Myocyte (in vitro differentiated cells): Measurements from ENCODE around the gene MXRA7. TPM values are rescaled to one million over a fixed set of nuclear protein-coding genes. Genes with fewer than 3 reads are reported as not detected.
"Not testable (repeated sequence)": the region's sequence is repeated elsewhere in the genome, so short reads cannot be mapped to it uniquely, and the experiment has no call there.

Experiments used
- DNase-seq: peaks from one replicate; pipeline ENCODE4 v3.0.0-alpha.2; 2012; ENCODE audit warnings: low read depth
- total RNA-seq: library from RNA; depleted of rRNA; stranded (reverse); fragments of >200 nt; gene quantifications from 2 replicates; pipeline ENCODE4 v1.2.3, GENCODE V29; 2014

Gene MXRA7
- total RNA-seq, 1 donor from 2014 or later: 716 TPM

DNA sequence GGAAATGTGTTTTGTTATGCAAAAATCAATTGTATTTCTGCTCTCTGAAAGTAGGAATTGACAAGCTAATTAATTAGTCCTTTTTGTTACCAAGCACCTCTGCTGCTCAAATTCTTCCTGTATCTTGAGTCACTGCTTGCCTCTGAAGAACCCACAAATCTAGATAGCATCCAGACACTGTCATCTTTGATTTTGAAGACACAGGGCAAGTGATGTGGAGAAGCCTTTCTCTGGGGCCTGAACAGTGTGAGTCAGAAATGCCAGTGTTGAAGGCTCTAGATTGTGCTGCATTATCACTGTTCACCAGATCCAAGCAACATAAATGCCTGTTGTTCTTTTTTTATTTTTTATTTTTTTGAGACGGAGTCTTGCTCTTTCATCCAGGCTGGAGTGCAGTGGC is 56.4 kb downstream of the MXRA7 start:
- no peak for DNase-seq

DNA sequence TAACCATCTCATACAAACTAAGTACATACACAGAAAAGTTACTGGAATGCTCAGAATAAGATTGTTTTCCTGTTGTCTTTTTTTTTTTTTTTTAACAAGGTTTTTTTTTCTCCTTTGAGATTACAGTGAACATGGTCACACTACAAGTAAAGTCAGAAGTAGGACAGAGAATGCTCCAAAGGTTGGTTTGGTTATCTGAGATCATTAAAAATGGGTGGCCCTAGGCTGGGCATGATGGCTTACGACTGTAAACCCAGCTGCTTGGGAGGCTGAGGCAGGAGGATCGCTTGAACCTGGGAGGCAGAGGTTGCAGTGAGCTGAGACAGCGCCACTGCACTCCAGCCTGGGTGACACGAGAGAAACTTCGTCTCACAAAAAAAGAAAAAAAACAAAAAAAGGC is 60.3 kb downstream of the MXRA7 start:
- DNase-seq: no peak

GRCh38 chr17:76646712-76647111 is 64.1 kb downstream of the MXRA7 start:
- no peak for DNase-seq

DNA sequence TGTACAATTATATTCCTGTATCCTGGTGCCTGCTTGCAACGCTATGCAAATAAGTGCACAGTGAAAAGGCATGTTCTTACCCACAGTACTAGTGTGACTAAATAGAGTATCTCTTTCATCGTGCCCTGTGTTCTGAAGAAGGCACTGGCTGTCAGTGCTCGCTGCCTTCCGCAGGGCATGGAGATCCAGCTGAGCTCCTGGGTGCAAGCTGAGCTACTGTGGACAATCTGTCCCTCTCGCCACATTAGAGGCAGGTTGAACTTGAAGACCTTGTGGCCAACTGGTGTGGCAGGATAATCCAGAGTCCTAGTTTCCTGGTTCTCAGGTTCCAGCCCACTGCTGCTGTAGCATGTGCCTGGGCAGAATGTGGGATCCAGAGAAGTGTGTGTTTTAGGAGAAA is 65.3 kb downstream of the MXRA7 start:
- DNase-seq: no peak

DNA sequence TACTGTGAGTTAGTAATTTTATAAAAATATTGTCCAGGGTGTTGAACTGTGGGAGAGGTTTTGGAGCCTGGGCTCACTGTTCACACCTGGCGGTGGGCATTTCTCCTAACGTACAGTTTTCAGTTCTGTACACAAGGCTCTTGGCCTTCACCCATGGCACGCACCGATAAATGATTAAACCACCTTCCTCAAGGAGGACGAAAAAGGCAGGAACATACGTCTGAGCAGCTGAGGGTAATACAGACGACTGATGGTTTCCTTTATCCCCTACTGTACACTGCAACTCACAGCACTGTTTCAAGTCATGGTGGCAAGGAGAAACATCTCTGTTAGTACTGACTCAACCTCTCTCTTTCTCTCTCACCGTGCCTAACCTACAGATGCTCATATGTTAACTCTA is 65.8 kb downstream of the MXRA7 start:
- DNase-seq: no peak

DNA sequence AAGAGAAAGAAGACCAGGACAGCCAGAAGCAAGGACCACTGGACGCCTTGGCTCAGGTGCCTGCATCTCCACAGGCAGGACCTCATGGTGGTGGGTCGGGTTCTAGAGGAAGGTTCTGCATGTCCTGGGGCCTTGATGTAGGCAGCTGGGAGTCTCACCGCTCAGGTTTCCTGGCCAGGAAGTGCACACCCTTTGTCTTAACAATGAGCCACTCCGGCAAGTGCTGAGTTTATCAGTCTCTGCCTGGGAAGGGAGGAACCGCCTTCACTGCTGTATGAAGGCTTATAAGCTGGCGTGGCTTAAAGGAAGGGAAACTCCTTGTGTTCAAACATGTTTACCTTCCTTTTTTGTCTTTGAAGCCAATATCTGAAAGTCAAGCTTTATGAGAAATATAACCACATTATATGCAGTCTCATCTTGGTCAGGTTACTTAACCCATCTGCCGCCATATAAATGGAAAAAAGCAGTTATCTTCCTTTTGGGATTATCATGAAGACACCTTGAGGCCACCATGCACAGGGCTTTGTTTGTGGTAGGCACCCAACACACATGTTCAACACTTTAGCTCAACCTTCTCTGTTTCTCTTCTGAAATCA is 67.1 kb downstream of the MXRA7 start, which contains the start of gene ST6GALNAC1:
TSS of gene ST6GALNAC1 (minus strand) at position 205 of the 596 bp plus-strand sequence. CDS start at position 86, 119 bp downstream.
- DNase-seq: no peak

DNA sequence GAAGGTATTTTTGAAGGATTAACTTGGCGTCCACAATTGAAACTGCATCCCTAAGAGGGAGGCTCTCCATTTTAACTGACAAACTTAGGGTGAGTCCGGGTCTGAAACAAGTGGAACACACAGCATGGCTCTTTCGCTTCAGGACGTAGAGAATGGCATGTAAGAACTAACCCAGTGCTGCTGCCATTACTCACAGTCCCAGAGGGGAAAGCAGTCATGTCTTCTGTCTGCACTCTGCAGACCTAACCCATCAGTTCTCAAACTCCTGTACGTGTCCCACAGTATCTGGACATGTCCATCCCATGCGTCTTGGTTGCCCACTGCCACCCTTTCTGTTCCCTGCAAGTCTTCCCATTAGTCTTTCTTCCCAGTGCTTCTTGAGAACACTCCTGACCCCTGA is 67.8 kb downstream of the MXRA7 start:
- DNase-seq: no peak

DNA sequence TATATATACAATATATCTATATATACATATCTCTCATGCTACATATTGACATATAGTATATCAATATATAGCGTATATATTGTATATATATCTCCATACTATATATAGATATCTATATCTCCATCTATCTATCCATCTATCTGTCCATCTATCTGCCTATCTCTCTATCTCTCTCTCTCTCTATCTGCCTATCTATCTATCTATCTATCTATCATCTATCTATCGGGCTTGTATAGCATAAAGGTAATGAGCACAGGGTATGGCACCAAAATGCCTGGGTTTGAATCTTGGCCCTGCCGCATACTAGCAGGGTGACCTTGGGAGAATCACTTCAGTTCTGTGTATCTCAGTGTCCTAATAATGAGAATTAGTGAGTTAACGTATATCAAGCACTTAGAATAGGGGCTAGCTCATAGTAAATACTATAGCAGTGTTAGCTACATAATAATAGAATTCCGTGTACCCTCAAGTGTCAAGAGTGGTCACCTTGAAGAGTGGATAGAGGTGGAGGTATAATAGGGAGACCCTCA is 68.7 kb downstream of the MXRA7 start:
- DNase-seq: no peak

DNA sequence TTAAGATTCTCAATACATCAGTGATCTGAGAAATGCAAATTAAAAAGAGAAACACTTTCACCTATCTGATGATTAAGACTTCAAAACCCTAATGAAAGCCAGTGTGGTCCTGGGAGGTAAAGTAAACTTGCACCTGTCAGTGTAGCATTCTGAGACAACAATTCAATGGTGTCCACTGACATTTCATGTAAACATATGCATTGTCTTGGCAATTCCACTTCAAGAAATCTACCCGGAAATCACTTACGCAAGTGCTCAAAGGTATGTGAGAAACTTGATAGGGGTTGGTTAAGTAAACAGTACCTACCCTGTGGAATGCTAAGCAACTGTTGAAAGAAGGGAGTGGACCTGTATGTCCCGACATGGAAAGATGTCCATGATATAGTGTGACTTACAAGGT is 69.3 kb downstream of the MXRA7 start:
- no peak for DNase-seq

DNA sequence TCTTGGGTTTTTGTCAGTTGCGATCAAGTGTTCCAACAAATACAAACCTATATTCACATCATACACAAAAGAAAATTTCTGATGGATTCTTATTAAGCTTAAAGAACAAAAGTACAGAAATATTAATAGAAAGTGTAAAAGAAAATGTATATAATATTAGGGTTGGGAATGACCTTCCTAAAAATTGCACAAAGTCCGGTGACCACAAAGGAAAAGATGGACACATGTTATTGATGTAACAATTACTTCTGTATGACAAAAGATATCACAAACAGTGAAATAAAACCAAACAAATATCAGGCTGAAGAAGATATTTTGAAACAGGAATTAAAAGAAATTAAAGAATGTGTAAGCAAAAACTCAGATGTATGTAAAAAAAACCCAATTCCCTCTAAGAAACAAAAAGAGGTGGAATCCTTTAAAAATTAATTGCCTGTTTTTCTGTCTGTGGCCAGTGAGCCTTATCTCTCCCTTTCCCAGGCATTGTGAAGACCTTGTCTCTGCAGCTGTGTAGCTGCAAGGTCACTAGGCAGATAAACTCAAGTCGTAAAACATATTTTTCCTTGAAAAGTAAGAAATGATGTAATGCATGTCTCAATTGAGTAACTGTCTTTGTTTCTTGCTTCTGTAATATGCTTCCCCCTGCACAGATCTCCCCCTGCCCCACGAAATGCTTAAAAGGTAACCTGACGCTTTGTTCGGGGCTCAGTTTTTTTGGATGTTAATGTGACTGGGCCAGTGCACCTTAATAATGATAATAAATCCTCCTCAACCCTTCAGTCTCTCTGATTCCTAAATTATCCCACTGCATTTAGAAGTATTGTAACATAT is 70.0 kb downstream of the MXRA7 start:
- no peak for DNase-seq

GRCh38 chr17:76638263-76638662 is 72.5 kb downstream of the MXRA7 start:
- no peak for DNase-seq

DNA sequence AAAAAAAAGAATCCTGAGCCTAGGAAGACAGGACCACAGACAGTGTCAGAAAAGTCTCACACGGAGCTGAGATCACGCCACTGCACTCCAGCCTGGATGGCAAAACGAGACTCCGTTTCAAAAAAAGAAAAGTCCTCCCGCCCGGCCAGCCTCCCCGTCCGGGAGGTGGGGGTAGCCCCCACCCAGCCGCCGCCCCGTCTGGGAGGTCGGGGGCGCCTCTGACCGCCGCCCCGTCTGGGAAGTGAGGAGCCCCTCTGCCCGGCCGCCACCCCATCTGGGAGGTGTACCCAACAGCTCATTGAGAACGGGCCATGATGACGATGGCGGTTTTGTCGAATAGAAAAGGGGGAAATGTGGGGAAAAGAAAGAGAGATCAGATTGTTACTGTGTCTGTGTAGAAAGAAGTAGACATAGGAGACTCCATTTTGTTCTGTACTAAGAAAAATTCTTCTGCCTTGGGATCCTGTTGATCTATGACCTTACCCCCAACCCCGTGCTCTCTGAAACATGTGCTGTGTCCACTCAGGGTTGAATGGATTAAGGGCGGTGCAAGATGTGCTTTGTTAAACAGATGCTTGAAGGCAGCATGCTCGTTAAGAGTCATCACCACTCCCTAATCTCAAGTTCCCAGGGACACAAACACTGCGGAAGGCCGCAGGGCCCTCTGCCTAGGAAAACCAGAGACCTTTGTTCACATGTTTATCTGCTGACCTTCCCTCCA is 74.1 kb downstream of the MXRA7 start:
- not testable (repeated sequence) for DNase-seq

GRCh38 chr17:76635659-76636360 is 75.0 kb downstream of the MXRA7 start:
- DNase-seq: no peak

- DNase-seq: no peak
Measured at GRCh38 chr17:76635039-76635438, 75.7 kb downstream of the MXRA7 start.

GRCh38 chr17:76633628-76634328 is 77.0 kb downstream of the MXRA7 start:
- no peak for DNase-seq

DNA sequence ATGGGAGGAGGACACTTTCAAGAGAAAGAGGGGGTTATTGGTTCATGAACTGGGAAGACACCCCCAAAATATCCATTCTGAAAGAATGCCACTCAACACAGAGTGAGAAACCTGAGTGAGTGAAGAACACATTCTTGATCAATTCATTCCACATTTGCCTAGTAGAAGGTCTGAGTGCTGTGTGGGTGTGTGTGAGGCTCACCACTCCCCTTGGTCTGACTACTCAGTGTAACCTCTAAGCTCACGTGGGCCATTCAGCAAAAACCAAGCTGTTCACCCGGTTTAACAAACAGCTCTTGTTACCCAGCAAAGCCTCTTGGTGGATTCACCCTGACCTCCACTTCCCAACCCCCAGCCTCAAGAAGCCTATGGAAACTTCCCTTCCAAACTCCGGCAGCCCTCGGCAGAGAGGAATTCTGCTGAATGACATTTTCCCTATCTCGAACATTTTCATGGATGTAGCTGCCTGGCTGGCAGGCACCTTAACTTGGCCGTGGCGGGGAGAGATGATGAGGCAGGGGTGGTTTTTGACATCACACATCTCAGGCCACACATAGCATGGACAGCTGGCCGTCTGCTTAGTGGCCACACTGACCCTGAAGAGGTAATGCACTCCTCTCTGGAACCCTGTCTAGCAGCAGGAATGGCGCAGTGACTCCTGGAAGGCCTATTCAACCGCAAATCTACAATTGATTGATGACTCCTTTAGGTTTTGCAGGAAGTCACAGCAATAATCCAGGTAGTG is 78.8 kb downstream of the MXRA7 start:
- peak; percentile 57 for DNase-seq

DNA sequence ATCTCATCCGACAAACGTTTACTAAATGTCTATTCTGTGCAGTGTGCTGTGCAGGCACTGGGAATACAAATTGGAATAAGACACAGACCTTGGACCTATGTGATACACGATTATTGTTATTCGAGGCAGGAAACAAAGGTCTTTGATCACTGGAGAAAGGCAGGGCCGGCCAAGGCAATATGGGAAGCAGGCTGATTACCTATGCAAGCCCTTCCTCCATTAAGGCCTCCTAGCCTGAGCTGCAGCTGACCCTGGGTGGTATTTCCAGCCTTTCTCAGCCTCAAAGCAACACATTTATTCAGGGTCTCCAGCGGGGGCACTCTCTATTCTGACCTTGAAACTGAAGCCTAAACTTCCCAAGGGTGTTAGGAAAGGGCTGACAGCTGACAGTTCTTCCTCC is 80.6 kb downstream of the MXRA7 start:
- DNase-seq: no peak
